Gastroesophageal sphincter (tissue), 4 donors: ENCODE measurements around the gene HIVEP2. TPM values are rescaled to one million over a fixed set of nuclear protein-coding genes. Genes with fewer than 3 reads are reported as not detected.

Experiments used
- ATAC-seq: fragments of 150-250 bp; one replicate; pipeline ENCODE4 v1.9.1; 2016; ENCODE audit warnings: mild to moderate bottlenecking, moderate library complexity
- H3K27ac ChIP-seq, 4 donors: fragments of 200-600 bp; sonication (generic) in 3 of 4; 1 replicate in 3 of 4; 2 replicates in 1 of 4; pipeline ENCODE4 v1.5.1; 2016 to 2019
- H3K27me3 ChIP-seq: fragments of 200-600 bp; sonication (generic); one replicate; pipeline ENCODE4 v1.5.1; 2019
- H3K36me3 ChIP-seq, 2 donors: fragments of 200-600 bp; sonication (generic); one replicate each; pipeline ENCODE4 v1.5.1; 2019; ENCODE audit warnings: control low read depth in 1 of 2
- H3K4me1 ChIP-seq, 3 donors: fragments of 200-600 bp; sonication (generic); 1 replicate in 2 of 3; 2 replicates in 1 of 3; pipeline ENCODE4 v1.5.1; 2016 to 2019; ENCODE audit warnings: control low read depth in 2 of 3
- H3K4me3 ChIP-seq, 2 donors: fragments of 200-600 bp; sonication (generic); one replicate each; pipeline ENCODE4 v1.5.1; 2019; ENCODE audit warnings: mild to moderate bottlenecking in 1 of 2, moderate library complexity in 1 of 2
- H3K9me3 ChIP-seq, 3 donors: fragments of 200-600 bp; sonication (generic); one replicate each; pipeline ENCODE4 v1.5.1; 2017 to 2019; ENCODE audit warnings: control low read depth in 2 of 3
- CTCF ChIP-seq, 4 experiments: fragments of 200-600 bp in 2 of 4; fragments of 450-650 bp in 2 of 4; sonication (generic) in 1 of 4; IDR thresholded peaks; one replicate each; pipeline ENCODE4 v1.5.1; 2017 to 2019; ENCODE audit warnings: antibody characterized with exemption in 4 of 4, mild to moderate bottlenecking in 2 of 4, moderate library complexity in 2 of 4
- EP300 ChIP-seq: sonication (generic); formaldehyde crosslinking; IDR thresholded peaks from one replicate; pipeline ENCODE4 v1.6.1; 2017; ENCODE audit warnings: antibody characterized with exemption, mild to moderate bottlenecking
- POLR2A ChIP-seq, 2 donors: fragments of 450-650 bp; IDR thresholded peaks; one replicate each; pipeline ENCODE4 v1.6.1; 2017; ENCODE audit warnings: antibody characterized with exemption in 2 of 2, mild to moderate bottlenecking in 2 of 2, moderate library complexity in 1 of 2
- POLR2AphosphoS5 ChIP-seq: sonication (generic); formaldehyde crosslinking; IDR thresholded peaks from one replicate; pipeline ENCODE4 v1.6.1; 2017; ENCODE audit warnings: antibody characterized with exemption
- WGBS, 2 donors: methylation state at CpG; one replicate each; pipeline ENCODE4 v1.1.5; 2018; ENCODE audit warnings: low coverage in 1 of 2; 5-methylcytosine and 5-hydroxymethylcytosine counted together
- total RNA-seq, 4 donors: library from RNA; depleted of rRNA; stranded (reverse); fragments of >200 nt; gene quantifications; one replicate each; pipeline ENCODE4 v1.1.0, GENCODE V29; 2016

HIVEP2 gene
- total RNA-seq, 4 donors from 2014 or later, result 17.1 to 28.1 (median 24.9) TPM

GRCh38 chr6:142945446-142946180 lies 637 bp upstream of the HIVEP2 start:
- no CpG with 5 or more reads among the region's 75 CpGs for WGBS, 2 donors
- TF ChIP-seq CTCF (IDR thresholded peaks at IDR 0.05), result no peak
- no peak for TF ChIP-seq POLR2A (IDR thresholded peaks at IDR 0.05)
- TF ChIP-seq EP300, result no peak
- TF ChIP-seq POLR2AphosphoS5, result no peak
- Histone ChIP-seq H3K9me3 (no peaks in the 10 kb centered on the region), H3K36me3 (no peaks in the 10 kb centered on the region), H3K4me3 (peak overlapping the region; percentile 82 to 95), H3K4me1 (peaks cover 0 to 33% (median 9%) of the 10 kb centered on the region in 3 donors), H3K27me3 (no peaks in the 10 kb centered on the region), H3K27ac (peak overlapping the region; percentile 98 to 99 (median 98))
- peak; percentile 30 for ATAC-seq

- Histone ChIP-seq H3K27ac (peak overlapping the region; percentile 98 to 99 (median 98)), H3K36me3 (no peaks in the 10 kb centered on the region), H3K27me3 (no peaks in the 10 kb centered on the region), H3K9me3 (no peaks in the 10 kb centered on the region), H3K4me3 (peak overlapping the region; percentile 82 to 95), H3K4me1 (peaks cover 0 to 41% (median 9%) of the 10 kb centered on the region in 3 donors)
- TF ChIP-seq EP300 (peak; percentile 36), POLR2A (IDR thresholded peaks at IDR 0.05) (peak; percentile 72 to 75), POLR2AphosphoS5 (peak; percentile 94), CTCF (IDR thresholded peaks at IDR 0.05) (no peak)
- peak; percentile 48 for ATAC-seq
- WGBS, 2 donors, result 0 to 2% methylated on average over 2 to 22 of the region's 54 CpGs
These were observed 590 bp downstream of the HIVEP2 start for GRCh38 chr6:142944124-142945048.

- ATAC-seq, result no peak
- TF ChIP-seq CTCF (IDR thresholded peaks at IDR 0.05) (peak in 1 of 4 experiments; percentile 10), POLR2A (IDR thresholded peaks at IDR 0.05) (no peak)
- H3K27me3 ChIP-seq, result no peaks in the 10 kb centered on the region
- peak overlapping the region; percentile 98 to 99 (median 98) for H3K27ac ChIP-seq
- 18 to 20% methylated on average over 7 to 8 of the region's 8 CpGs for WGBS, 2 donors
- peaks cover 0 to 45% (median 9%) of the 10 kb centered on the region in 3 donors for H3K4me1 ChIP-seq
- H3K9me3 ChIP-seq, result no peaks in the 10 kb centered on the region
- no peaks in the 10 kb centered on the region for H3K36me3 ChIP-seq
- peak overlapping the region; percentile 82 to 95 for H3K4me3 ChIP-seq
These were observed 1.3 kb downstream of the HIVEP2 start for GRCh38 chr6:142943711-142944123.

GRCh38 chr6:142942805-142943227 lies 2.2 kb downstream of the HIVEP2 start:
- TF ChIP-seq CTCF (IDR thresholded peaks at IDR 0.05), result peak; percentile 54 to 59 (median 57)
- no peak for TF ChIP-seq POLR2AphosphoS5
- Histone ChIP-seq H3K4me1 (peaks cover 0 to 49% (median 9%) of the 10 kb centered on the region in 3 donors), H3K27ac (peak overlapping the region in 3 of 4 donors; percentile 14 to 99 (median 98)), H3K36me3 (no peaks in the 10 kb centered on the region), H3K4me3 (no peak overlapping the region), H3K9me3 (no peaks in the 10 kb centered on the region), H3K27me3 (no peaks in the 10 kb centered on the region)
- no peak for ATAC-seq
- 27 to 45% methylated on average over 3 of the region's 3 CpGs for WGBS, 2 donors
